Right lung (tissue), 10 donors: Measurements from ENCODE around the gene HFE. TPM values are rescaled to one million over a fixed set of nuclear protein-coding genes. Genes with fewer than 3 reads are reported as not detected.
A peak's percentile ranks its signal among the peaks of the same experiment; 100 is the strongest.
"Not testable (repeated sequence)": the region's sequence is repeated elsewhere in the genome, so short reads cannot be mapped to it uniquely, and the experiment has no call there.

Source experiments
- DNase-seq, 2 donors: peaks; one replicate each; pipeline ENCODE4 v3.0.0-alpha.2; 2013
- long read RNA-seq, 8 donors: transcript quantifications; one replicate each; lab custom pipeline, GENCODE V29; 2026
- polyA plus RNA-seq, 5 donors: library from polyadenylated mRNA; unstranded; fragments of 120-200 nt; gene quantifications; one replicate each; pipeline versions ENCODE4 v1.2.1 to v1.2.3, GENCODE V29; 2013; ENCODE audit warnings: inconsistent platforms in 1 of 5, low replicate concordance in 1 of 5; ENCODE audit not compliant: insufficient read length in 5 of 5, insufficient read depth in 1 of 5

Gene HFE, protein sequence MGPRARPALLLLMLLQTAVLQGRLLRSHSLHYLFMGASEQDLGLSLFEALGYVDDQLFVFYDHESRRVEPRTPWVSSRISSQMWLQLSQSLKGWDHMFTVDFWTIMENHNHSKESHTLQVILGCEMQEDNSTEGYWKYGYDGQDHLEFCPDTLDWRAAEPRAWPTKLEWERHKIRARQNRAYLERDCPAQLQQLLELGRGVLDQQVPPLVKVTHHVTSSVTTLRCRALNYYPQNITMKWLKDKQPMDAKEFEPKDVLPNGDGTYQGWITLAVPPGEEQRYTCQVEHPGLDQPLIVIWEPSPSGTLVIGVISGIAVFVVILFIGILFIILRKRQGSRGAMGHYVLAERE
- 10 to 100 TPM in 4 of 5 donors, 1 to 10 TPM in 1; 7.8 to 14.2 (median 12.5) TPM for polyA plus RNA-seq
- long read RNA-seq, donor 1, full-length matches to known transcripts: 3 of 3 reads
- long read RNA-seq, donor 1, partial matches to known transcripts: 0 of 3 reads
- long read RNA-seq, donor 1, other reads (novel, unspliced or antisense): 0 of 3 reads
- long read RNA-seq, donor 2: 0 reads
- long read RNA-seq, donor 3, partial matches to known transcripts: 8 of 8 reads
- long read RNA-seq, donor 3, other reads (novel, unspliced or antisense): 0 of 8 reads
- long read RNA-seq, donor 4, partial matches to known transcripts: 6 of 6 reads
- long read RNA-seq, donor 4, other reads (novel, unspliced or antisense): 0 of 6 reads
- long read RNA-seq, donor 5, full-length matches to known transcripts: 3 of 3 reads
- long read RNA-seq, donor 5, partial matches to known transcripts: 0 of 3 reads
- long read RNA-seq, donor 5, other reads (novel, unspliced or antisense): 0 of 3 reads
- long read RNA-seq, donor 6, full-length matches to known transcripts: 1 of 1 reads
- long read RNA-seq, donor 6, partial matches to known transcripts: 0 of 1 reads
- long read RNA-seq, donor 6, other reads (novel, unspliced or antisense): 0 of 1 reads
- long read RNA-seq, donor 7: 0 reads
- long read RNA-seq, donor 8: 0 reads

GRCh38 chr6:26087284-26088115 lies at the start of gene HFE:
TSS of gene HFE (plus strand) at chr6:26087429. CDS start at chr6:26087441, 12 bp downstream.
- DNase-seq: peak; percentile 76 to 79

- DNase-seq: no peak
Observed at GRCh38 chr6:26041946-26042345, 45.3 kb upstream of the HFE start.

GRCh38 chr6:26043384-26044139 lies 43.7 kb upstream of the HFE start:
- peak; percentile 91 to 95 for DNase-seq

DNA sequence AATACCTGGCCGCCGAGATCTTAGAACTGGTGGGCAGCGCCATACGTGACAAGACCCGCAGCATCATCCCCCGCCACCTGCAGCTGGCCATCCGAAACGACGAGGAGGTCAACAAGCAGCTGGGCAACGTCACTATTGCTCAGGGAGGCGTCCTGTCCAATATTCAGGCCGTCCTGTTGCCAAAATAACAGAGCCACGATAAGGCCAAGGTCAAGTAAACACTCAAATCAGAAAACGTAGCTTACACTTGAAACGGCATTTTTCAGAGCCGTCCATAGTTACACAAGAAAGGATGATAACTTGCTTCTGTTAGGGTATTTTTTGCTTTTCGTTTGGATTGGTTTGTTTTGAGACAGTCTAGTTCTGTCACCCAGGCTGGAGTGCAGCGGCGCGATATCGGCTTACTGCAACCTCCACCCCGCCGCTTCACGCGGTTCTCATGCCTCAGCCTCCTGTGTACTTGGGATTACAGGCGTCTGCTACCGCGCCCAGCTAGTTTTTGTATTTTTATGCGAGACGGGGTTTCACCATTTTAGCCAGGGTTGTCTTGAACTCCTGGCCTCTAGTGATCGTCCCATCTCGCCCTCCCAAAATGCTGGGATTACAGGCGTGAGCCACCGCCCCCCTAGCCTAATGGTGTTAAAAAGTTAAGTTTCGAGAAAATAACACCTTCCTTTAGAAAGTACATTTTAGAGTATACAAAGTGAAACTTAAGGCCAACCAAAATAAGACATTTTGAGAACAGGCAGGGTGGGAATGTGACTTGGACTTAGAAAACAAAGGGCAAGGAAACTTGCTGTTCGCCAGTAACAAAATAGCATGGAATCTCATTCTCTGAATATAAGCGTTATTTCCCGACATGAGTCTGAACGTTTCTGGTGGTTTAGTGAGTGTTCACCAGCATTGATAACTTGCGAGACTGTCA lies 42.8 kb upstream of the HFE start:
- no peak for DNase-seq

DNA sequence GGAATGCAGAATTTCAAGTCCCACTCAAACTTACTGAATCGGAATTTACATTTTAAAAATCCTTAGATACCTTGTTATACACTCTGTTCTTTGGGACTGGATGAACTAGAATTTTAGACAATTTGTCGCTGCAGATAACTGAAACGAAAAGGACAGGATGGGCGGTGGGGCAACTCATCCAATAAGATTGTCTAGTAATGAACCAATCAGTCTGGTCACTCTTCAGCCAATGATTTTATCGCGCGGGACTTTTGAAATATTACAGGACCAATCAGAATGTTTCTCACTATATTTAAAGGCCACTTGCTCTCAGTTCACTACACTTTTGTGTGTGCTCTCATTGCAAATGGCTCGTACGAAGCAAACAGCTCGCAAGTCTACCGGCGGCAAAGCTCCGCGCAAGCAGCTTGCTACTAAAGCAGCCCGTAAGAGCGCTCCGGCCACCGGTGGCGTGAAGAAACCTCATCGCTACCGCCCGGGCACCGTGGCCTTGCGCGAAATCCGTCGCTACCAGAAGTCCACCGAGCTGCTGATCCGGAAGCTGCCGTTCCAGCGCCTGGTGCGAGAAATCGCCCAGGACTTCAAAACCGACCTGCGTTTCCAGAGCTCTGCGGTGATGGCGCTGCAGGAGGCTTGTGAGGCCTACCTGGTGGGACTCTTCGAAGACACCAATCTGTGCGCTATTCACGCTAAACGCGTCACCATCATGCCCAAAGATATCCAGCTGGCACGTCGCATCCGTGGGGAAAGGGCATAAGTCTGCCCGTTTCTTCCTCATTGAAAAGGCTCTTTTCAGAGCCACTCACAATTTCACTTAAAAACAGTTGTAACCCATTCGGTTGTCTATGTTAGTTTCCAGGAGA lies 41.9 kb upstream of the HFE start:
- peak; percentile 88 to 92 for DNase-seq

GRCh38 chr6:26045928-26046368 lies 41.3 kb upstream of the HFE start:
- DNase-seq: no peak

DNA sequence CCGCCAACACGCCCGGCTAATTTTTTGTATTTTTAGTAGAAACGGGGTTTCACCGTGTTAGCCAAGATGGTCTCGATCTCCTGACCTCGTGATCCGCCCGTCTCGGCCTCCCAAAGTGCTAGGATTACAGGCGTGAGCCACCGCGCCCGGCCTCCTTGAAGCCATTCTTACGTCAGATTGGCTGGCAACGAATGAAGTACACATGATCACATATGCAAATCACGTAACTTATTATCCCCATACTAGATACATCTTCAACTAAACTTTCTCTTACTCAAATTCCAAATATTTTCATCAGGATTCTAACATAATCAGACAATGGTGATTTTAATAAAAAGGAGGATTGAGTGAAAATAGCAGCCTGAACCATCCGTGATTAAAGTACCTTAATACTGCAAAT lies 39.9 kb upstream of the HFE start:
- not testable (repeated sequence) for DNase-seq

- no peak for DNase-seq
Observed at GRCh38 chr6:26048590-26048989, 38.6 kb upstream of the HFE start.

DNA sequence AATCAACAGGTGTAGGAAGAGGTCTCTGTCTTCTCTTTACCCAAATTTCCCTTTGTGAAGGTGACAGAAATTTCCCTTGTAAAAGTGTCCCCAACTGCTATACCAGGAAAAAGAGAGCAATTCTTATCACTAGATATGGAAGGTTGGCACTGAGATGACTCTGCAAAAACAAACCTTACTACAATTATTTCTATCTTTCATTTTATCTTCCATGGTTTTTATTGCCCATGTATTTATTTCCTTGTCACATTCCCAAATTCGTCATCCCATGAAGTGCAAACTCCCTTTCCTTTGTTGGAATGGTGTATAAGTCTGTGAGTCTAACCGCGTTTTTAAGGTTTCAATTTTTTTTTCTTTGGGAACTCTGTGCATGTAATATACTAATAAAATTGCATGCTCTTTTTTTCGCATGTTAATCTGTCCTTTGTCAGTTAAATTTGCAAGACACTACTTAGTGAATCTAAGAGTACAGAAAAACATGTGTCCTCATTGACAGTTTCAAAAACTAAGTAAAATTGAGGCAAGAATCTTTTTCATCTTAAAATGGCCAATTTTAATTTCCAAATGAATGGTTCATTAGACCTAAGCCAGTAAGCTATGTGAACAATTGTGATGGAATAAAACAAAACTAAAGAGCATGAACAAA lies 35.4 kb upstream of the HFE start:
- DNase-seq: no peak

DNA sequence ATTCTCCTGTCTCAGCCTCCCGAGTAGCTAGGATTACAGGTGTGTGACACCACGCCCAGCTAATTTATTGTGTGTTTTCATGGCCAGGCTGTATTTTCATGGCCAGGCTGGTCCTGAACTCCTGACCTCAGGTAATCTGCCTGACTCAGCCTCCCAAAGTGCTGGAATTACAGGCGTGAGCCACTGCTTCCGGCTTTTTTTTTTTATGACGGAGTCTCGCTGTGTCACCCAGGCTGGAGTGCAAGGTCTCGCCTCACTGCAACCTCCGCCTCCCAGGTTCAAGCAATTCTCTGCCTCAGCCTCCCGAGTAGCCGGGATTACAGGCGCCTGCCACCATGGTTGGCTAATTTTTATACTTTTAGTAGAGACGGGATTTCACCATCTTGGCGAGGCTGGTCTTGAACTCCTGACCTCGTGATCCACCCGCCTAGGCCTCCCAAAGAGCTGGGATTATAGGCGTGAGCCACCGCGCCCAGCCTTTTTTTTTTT lies 34.4 kb upstream of the HFE start:
- not testable (repeated sequence) for DNase-seq

GRCh38 chr6:26053992-26054780 lies 33.0 kb upstream of the HFE start:
- DNase-seq: peak; percentile 36 to 42

DNA sequence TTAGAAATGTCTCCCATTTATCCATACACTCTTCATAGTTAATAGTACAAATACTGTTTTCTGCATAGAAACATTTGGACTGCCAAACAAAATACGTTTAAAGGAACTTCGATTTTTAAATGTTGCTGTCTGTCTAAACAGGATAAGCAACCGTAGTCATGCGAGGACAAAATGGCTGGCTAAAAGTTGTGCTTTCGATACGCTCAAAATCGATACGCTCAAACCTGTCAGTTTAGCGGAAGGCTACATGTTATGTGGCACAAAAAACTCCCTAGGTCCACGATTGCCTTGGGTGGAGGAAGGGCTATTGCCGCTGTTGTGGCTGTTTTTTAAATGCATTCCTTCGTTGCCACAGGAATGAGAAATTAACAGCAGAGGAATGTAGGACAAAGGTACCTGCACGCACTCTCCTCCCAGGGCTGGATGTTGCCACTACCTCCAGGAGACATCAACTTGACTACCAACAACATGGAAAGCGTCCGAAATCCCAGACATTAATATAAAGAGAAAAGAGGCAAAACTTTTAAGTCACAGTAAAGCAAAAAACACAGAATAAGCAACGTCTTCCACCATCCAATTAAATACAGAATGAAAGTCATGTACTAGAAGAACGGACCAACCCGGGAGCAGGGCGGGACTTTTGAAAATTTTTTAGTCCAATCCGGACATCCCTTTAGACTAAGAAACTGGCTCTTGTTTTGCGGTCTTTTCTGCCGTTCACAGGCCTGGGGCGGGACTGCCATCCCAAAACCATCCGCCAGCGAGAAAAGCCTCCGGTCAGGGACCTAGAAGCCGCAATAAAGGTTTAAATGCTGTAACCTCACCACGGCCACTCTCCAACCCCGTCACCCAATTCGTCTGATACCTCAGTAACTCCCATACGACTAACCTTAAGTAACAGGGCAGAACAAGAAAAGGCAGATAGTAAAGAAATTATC lies 32.2 kb upstream of the HFE start:
- DNase-seq: peak; percentile 89 to 94

- peak; percentile 95 to 97 for DNase-seq
Observed at GRCh38 chr6:26055719-26056582, 31.3 kb upstream of the HFE start.

DNA sequence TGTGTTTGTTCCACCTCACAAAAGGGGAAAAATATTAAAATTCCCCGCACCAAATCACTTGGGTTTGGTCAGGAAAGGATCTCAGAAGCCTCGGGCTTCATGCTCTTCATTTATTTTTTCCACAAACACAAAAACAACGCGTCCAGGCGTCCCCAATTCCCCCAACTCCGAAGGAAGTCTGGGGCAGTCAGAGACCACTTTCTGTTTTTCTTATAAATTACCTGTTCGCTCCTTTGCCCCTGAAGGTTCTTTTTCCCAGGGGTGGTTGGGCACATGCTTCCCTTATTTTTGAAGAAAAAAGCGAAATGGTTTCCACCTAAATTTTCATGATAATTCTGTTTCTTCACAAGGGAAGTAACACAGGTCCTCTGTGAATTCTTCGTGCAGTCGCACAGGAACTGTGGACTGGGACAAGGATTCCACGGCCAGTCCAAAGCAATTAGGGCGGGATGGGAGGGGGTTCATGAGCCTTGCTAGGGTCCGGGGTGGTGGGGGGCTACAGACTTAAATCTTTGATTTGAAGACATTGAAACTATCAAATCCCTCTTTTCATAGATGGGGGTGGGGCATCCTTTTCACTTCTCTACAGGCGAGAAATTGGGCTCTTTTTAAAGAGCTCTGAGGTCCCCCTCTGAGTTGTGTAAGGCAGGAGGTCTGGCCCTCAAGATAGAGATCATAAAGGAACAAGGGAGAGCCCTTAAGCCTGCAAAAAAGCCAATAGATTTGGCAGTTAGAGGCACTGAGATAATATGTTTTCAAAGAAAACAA lies 30.5 kb upstream of the HFE start:
- peak; percentile 70 to 74 for DNase-seq
